GM21360 (cell line): ENCODE results near the gene FBXO11.
"Not testable (repeated sequence)": the region's sequence is repeated elsewhere in the genome, so short reads cannot be mapped to it uniquely, and the experiment has no call there.

Experiments
- ATAC-seq: cut with Tn5 transposase; IDR thresholded peaks from one replicate; pipeline ENCODE4 v1.9.1; 2021; ENCODE audit warnings: mild to moderate bottlenecking, moderate library complexity; ENCODE audit not compliant: unreplicated experiment

FBXO11 gene

DNA sequence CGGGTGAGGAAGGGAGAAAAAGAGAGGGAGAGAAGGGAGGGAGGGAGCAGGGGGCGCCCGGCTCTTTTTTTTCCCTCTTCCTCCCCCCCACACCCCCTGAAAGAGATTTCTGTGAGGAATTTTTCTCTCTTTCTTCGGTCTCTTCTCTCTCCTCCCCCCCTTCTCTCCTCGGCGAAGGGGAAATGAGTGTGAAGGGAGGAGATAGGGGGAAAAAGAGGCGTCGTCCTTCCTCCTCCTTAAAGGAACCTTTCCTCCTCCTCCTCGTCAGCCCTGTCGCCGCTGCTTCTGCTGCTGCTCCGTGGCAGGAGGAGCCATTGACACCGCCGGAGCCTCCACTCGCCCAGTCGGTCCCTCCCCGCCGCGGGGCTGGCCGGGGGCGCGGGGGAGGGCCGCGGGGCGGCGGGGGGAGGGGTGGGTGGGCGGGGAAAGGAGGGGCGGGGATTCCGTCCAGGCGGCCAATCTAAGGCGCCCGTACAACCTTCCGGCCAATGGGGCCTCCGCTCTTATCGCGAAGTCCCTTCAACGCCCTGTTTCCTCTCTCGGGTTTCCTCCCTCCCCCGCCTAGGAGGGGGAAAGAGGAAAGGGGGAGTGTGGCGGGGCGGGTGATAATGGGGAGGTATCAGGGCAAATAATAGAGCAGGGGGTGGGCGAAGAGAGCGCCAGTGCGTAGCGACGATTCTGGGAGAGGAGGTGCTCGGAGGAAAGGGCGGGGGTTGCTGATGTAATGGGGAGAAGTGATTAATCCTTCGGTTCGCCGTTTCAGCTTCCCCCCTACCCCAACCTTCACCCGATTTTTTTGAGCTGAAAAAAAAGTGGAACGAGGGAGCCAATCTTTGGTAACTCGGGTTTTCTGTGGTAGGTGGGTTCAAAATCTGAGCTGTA, at the start of gene FBXO11:
Gene FBXO11, minus strand, starts transcription at position 342 of the 882 bp plus-strand sequence. CDS start 778 bp downstream, outside the sequence.
- ATAC-seq: peak; percentile 88

GRCh38 chr2:47950340-47951301, 44.3 kb upstream of the FBXO11 start:
- no peak for ATAC-seq

DNA sequence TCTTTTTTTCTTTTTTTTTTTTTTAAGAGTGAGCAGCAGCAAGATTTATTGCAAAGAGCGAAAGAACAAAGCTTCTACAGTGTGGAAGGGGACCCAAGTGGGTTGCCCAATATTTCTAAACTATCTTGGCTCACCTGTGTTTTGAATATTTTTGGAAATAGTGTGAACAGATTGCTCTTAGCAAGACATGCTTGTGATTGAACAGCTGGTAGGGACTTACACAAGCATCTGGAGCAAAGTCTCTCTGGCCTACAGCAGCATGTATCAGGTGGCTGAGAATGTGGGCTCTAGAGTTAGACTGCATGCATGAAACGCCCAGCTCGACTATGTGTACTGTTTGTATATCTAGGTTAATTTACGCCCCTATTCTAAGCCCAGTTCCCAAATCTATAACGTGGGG, 40.3 kb upstream of the FBXO11 start:
- ATAC-seq: no peak

- ATAC-seq: no peak
Measured at GRCh38 chr2:47945046-47945781, 38.9 kb upstream of the FBXO11 start.

- no peak for ATAC-seq
Measured at GRCh38 chr2:47941936-47942335, 35.6 kb upstream of the FBXO11 start.

DNA sequence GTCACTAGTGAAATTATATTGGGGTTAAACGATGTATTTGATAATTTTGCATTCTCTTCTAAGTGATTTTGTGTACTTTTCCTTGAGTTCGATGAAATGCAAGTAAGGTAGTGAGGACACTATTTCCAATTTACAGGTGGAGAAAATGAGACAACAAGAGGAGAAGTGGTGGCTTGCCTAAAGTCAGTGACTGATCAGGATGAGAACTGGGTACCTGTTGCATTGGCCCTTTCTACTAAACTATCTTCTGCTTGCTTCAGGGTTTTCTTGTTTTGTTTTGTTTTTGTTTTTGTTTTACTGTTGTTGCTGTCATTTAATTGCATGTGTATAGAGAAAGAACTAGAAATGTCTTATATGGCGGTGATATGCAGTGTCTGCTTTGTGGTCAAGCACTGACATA, 31.4 kb upstream of the FBXO11 start:
- no peak for ATAC-seq

GRCh38 chr2:47935071-47935470, 28.8 kb upstream of the FBXO11 start:
- ATAC-seq: no peak

DNA sequence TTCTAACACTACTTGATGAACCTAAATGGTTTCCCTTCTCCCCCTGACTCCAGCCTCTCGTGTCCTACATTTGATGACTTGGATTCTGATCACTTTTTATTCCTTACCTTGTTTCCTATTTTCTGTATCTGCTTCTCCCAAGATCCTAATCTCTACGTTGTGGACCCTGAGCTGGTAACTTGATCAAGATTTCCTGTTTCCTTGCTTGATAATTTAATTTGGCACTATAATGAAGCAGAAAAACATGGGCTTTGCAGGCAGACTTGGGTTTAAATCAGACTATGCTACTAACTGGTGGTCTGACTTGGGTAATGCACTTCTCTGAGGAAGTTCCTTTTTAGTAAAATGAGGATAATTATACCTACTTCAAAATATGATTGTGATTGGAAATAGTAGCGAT, 11.7 kb upstream of the FBXO11 start:
- no peak for ATAC-seq

DNA sequence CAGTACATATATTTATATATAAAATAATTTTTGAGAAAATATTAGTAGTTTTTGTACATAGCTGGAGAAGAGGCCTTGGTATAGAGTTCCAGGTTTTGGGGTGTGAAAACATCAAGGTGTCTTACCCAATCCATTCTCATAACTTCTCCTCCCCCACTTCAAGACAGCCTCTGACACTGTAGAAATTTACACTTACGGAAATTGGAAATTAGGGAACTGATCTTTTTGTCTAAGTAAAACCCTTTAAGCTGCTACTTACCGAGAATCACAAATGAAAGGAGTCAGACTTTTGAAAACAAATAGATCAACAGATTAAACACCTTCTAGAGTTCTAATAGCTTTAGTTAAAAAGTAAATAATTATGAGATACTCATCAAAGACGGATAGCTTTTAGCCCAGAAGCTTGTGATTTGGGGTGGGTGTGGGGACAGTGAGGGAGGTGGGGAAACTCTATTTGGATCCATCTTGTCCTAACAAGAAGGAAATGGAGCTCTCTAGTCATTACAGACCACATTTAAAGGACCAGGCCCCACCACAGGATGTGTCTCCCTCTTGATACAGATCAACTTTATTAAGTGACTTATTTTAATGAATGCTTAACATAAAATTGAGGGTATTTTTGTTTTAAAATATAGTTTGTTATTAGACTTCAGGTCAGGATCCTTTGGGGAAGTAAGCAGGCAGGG, 11.1 kb upstream of the FBXO11 start:
- no peak for ATAC-seq

DNA sequence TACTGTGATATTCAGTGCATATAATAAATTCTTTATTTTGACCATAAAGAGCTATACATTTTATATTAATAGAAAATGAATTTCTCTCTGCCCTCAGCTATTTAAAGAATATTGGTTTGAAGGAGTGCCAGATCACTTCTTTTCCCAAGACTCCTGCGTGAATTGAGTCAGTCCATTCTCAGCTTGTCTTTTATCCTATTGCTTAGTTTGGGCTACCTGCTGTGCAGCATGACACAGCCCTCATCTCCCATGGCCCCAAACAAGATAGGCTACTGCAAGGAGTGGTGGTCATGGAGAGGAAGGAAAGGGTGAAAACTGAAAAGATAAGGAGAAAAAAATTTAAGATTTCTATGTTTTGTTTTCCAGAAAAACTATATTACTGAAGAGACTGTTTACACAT, 10.1 kb upstream of the FBXO11 start:
- ATAC-seq: no peak

DNA sequence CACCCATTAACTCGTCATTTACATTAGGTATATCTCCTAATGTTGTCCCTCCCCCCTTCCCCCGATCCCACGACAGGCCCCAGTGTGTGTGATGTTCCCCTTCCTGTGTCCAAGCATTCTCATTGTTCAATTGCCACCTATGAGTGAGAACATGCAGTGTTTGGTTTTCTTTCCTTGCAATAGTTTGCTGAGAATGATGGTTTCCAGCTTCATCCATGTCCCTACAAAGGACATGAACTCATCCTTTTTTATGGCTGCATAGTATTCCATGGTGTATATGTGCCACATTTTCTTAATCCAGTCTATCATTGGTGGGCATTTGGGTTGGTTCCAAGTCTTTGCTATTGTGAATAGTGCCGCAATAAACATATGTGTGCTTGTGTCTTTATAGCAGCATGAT, 4.4 kb upstream of the FBXO11 start:
- ATAC-seq: not testable (repeated sequence)

DNA sequence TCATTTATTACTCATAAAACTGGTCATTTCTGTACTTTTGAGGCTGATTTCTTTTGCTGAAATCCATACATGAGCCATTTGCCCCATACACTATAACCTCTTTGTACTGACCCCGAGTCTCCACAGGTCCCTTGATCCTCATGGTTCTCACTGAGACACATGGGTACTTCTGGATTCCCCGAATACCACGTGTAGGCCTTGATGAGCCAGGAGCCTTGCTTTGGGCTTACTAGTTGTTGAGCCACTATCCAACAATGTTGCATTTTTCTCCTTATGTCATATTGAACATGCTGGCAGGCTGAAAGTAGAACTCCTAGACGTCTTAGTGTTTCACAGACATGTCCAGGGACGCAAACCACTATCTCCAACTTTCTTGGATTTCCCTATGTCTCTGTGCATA, 2.4 kb upstream of the FBXO11 start:
- no peak for ATAC-seq

GRCh38 chr2:47907039-47907781, 912 bp upstream of the FBXO11 start:
- no peak for ATAC-seq

GRCh38 chr2:47905386-47906156, 727 bp downstream of the FBXO11 start:
- ATAC-seq: peak; percentile 7

- no peak for ATAC-seq
Measured at GRCh38 chr2:47903781-47904490, 2.4 kb downstream of the FBXO11 start.

GRCh38 chr2:47901892-47902291, 4.4 kb downstream of the FBXO11 start:
- ATAC-seq: not testable (repeated sequence)

DNA sequence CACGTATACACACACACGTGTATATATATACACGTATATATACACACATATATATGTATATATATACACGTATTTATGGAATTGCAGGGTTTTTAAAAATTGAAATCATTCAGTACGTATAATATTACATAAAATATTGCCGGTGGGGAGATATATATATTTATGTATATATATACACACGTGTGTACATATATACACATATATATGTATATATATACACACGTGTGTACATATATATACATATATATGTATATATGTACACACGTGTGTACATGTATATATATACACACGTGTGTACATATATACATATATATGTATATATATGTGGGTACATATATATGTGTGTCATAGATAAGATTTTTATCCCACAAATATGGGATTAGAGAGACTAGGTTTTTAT, 5.4 kb downstream of the FBXO11 start:
- ATAC-seq: no peak
